Thoracic aorta (tissue), 2 donors: ENCODE data around the gene KRTAP10-2. TPM values are rescaled to one million over a fixed set of nuclear protein-coding genes. Genes with fewer than 3 reads are reported as not detected.

ENCODE experiments used
- ATAC-seq: fragments of 150-250 bp; one replicate; pipeline ENCODE4 v1.8.0; 2017; ENCODE audit warnings: low read depth; ENCODE audit not compliant: insufficient number of reproducible peaks, low FRiP score
- DNase-seq: peaks from one replicate; pipeline ENCODE4 v3.0.0-alpha.2; 2020; ENCODE audit warnings: low spot score
- H3K27ac ChIP-seq, 2 donors: fragments of 200-600 bp; sonication (generic); 1 replicate in 1 of 2; 2 replicates in 1 of 2; pipeline ENCODE4 v1.5.1; 2016; ENCODE audit warnings: mild to moderate bottlenecking in 2 of 2, moderate library complexity in 2 of 2
- H3K27me3 ChIP-seq: fragments of 200-600 bp; sonication (generic); replicated peaks from 2 replicates; pipeline ENCODE4 v1.6.0; 2016; ENCODE audit warnings: mild to moderate bottlenecking; ENCODE audit not compliant: insufficient read depth
- H3K36me3 ChIP-seq: fragments of 200-600 bp; sonication (generic); one replicate; pipeline ENCODE4 v1.5.1; 2016
- H3K4me1 ChIP-seq, 2 donors: fragments of 200-600 bp; sonication (generic); 1 replicate in 1 of 2; 2 replicates in 1 of 2; pipeline versions ENCODE4 v1.5.1 to v1.6.0; 2016; ENCODE audit warnings: low read depth in 2 of 2, mild to moderate bottlenecking in 1 of 2; ENCODE audit not compliant: control insufficient read depth in 1 of 2
- H3K4me3 ChIP-seq: fragments of 200-600 bp; sonication (generic); 2 replicates; pipeline ENCODE4 v1.5.1; 2016; ENCODE audit warnings: mild to moderate bottlenecking
- H3K9me3 ChIP-seq: fragments of 200-600 bp; sonication (generic); 2 replicates; pipeline ENCODE4 v1.5.1; 2016
- CTCF ChIP-seq: fragments of 200-600 bp; sonication (generic); IDR thresholded peaks from one replicate; pipeline ENCODE4 v1.5.1; 2019; ENCODE audit warnings: antibody characterized with exemption
- total RNA-seq, 2 donors: library from RNA; depleted of rRNA; stranded (reverse); fragments of >200 nt; gene quantifications; one replicate each; pipeline versions ENCODE4 v1.1.0 to v1.2.3, GENCODE V29; 2016

Gene KRTAP10-2
- total RNA-seq, 2 donors from 2014 or later, result not detected

GRCh38 chr21:44502171-44502958, 48.9 kb downstream of the KRTAP10-2 start:
- Histone ChIP-seq H3K4me1 (peaks cover 0 to 1% of the 10 kb centered on the region in 2 donors), H3K27ac (no peak overlapping the region), H3K9me3 (no peaks in the 10 kb centered on the region), H3K4me3 (no peak overlapping the region), H3K36me3 (no peaks in the 10 kb centered on the region), H3K27me3 (no peaks in the 10 kb centered on the region)
- TF ChIP-seq CTCF, result no peak
- DNase-seq (no peak), ATAC-seq (no peak)

Other genes with a start within 250 kb of the KRTAP10-2 start
- 10 to 100 TPM; 48.8 to 51.3 TPM for gene CFAP410, start 212.1 kb downstream of the KRTAP10-2 start, total RNA-seq
- gene TRPM2, start 197.9 kb downstream of the KRTAP10-2 start, total RNA-seq, result 10 to 100 TPM; 10.4 to 12.9 TPM
- gene LRRC3, start 96.0 kb downstream of the KRTAP10-2 start, total RNA-seq, result 1 to 10 TPM; 6.5 to 8.3 TPM
- gene KRTAP10-1, start 11.3 kb downstream of the KRTAP10-2 start, total RNA-seq, result not detected
- not detected for gene KRTAP10-3, start 7.3 kb upstream of the KRTAP10-2 start, total RNA-seq
- gene KRTAP10-4, start 22.2 kb upstream of the KRTAP10-2 start, total RNA-seq, result not detected
- not detected for gene KRTAP10-5, start 29.1 kb upstream of the KRTAP10-2 start, total RNA-seq
- gene KRTAP10-6, start 41.0 kb upstream of the KRTAP10-2 start, total RNA-seq, result not detected
- gene KRTAP10-7, start 49.1 kb upstream of the KRTAP10-2 start, total RNA-seq, result not detected
- not detected for gene KRTAP10-8, start 60.6 kb upstream of the KRTAP10-2 start, total RNA-seq
- not detected for gene KRTAP10-9, start 75.6 kb upstream of the KRTAP10-2 start, total RNA-seq
- not detected for gene KRTAP10-10, start 85.9 kb upstream of the KRTAP10-2 start, total RNA-seq
- not detected for gene KRTAP10-11, start 94.9 kb upstream of the KRTAP10-2 start, total RNA-seq
- gene KRTAP12-4, start 103.2 kb upstream of the KRTAP10-2 start, total RNA-seq, result not detected
- gene KRTAP12-3, start 106.4 kb upstream of the KRTAP10-2 start, total RNA-seq, result not detected
- not detected for gene KRTAP12-2, start 115.4 kb upstream of the KRTAP10-2 start, total RNA-seq
- gene KRTAP12-1, start 130.7 kb upstream of the KRTAP10-2 start, total RNA-seq, result not detected
- gene KRTAP10-12, start 145.7 kb upstream of the KRTAP10-2 start, total RNA-seq, result not detected
- gene TSPEAR, start 160.1 kb upstream of the KRTAP10-2 start, total RNA-seq, result not detected